Fibroblast of lung (primary cell): ENCODE results near the gene CRBN. TPM values are rescaled to one million over a fixed set of nuclear protein-coding genes. Genes with fewer than 3 reads are reported as not detected.

Experiments used
- DNase-seq, 2 donors: peaks; one replicate each; pipeline versions ENCODE4 v3.0.0 to v3.0.0-alpha.2; 2010; ENCODE audit warnings: low read depth in 2 of 2
- H2AFZ ChIP-seq: 2 replicates; pipeline ENCODE4 v1.5.1; 2012; ENCODE audit warnings: low read length, control low read depth, inconsistent platforms
- H3K27ac ChIP-seq: 2 replicates; pipeline ENCODE4 v1.5.1; 2011; ENCODE audit warnings: low read length, control low read depth; ENCODE audit not compliant: insufficient read depth
- H3K27me3 ChIP-seq: 2 replicates; pipeline ENCODE4 v1.5.1; 2011; ENCODE audit warnings: mild to moderate bottlenecking, low read length; ENCODE audit not compliant: control insufficient read depth, insufficient read depth
- H3K36me3 ChIP-seq: 2 replicates; pipeline ENCODE4 v1.5.1; 2011; ENCODE audit warnings: low read length; ENCODE audit not compliant: control insufficient read depth, insufficient read depth
- H3K4me1 ChIP-seq: 2 replicates; pipeline ENCODE4 v1.5.1; 2011; ENCODE audit warnings: low read length; ENCODE audit not compliant: control insufficient read depth, insufficient read depth; ENCODE audit errors: extremely low read depth
- H3K4me2 ChIP-seq: 2 replicates; pipeline ENCODE4 v1.5.1; 2011; ENCODE audit warnings: low read length, control low read depth; ENCODE audit not compliant: insufficient read depth; ENCODE audit errors: extremely low read depth
- H3K4me3 ChIP-seq, 4 experiments: fragments of 200-600 bp in 1 of 4; sonication (generic) in 1 of 4; replicated peaks in 1 of 4; 2 replicates each; pipeline ENCODE4 v1.5.1; 2011 to 2016; ENCODE audit warnings: low read length in 4 of 4, low read depth in 3 of 4, mild to moderate bottlenecking in 3 of 4, control low read depth in 2 of 4, inconsistent platforms in 1 of 4, mixed read lengths in 1 of 4; ENCODE audit not compliant: insufficient read depth in 1 of 4; ENCODE audit errors: control extremely low read depth in 1 of 4
- H3K79me2 ChIP-seq: 2 replicates; pipeline ENCODE4 v1.5.1; 2012; ENCODE audit warnings: mild to moderate bottlenecking, low read length, inconsistent platforms; ENCODE audit not compliant: control insufficient read depth, insufficient read depth
- H3K9ac ChIP-seq: 2 replicates; pipeline ENCODE4 v1.5.1; 2011; ENCODE audit warnings: mild to moderate bottlenecking, low read length, control low read depth; ENCODE audit not compliant: insufficient read depth
- H3K9me3 ChIP-seq: 2 replicates; pipeline ENCODE4 v1.5.1; 2012; ENCODE audit warnings: low read depth, low read length; ENCODE audit not compliant: control insufficient read depth, insufficient read depth
- H4K20me1 ChIP-seq: 2 replicates; pipeline ENCODE4 v1.5.1; 2011; ENCODE audit warnings: low read length; ENCODE audit not compliant: control insufficient read depth, insufficient read depth; ENCODE audit errors: extremely low read depth
- EZH2 ChIP-seq: IDR thresholded peaks from 2 replicates; pipeline ENCODE4 v1.5.1; 2012; ENCODE audit warnings: low read length, control low read depth, mild to moderate bottlenecking; ENCODE audit errors: missing control alignments
- polyA plus RNA-seq, 2 donors: library from polyadenylated mRNA; depleted of rRNA in 1 of 2; stranded (reverse) in 1 of 2; unstranded in 1 of 2; fragments of >200 nt; gene quantifications; 2 replicates each; pipeline ENCODE4 v1.2.1, GENCODE V29; 2011 to 2012; ENCODE audit warnings: missing spikeins in 1 of 2
- total RNA-seq: library from RNA; depleted of rRNA; stranded (reverse); fragments of >200 nt; gene quantifications from 2 replicates; pipeline ENCODE4 v1.2.1, GENCODE V29; 2014
- TF ChIP-seq, protein P1 (sequence below), 2 donors: IDR thresholded peaks in 1 of 2; conservative IDR thresholded peaks in 1 of 2; 1 replicate in 1 of 2; 2 replicates in 1 of 2; pipeline ENCODE4 v1.5.1; 2011 to 2012; ENCODE audit warnings: low read length in 2 of 2, control low read depth in 1 of 2, inconsistent platforms in 1 of 2, low read depth in 1 of 2, mild to moderate bottlenecking in 1 of 2

Gene CRBN
- total and polyA plus RNA-seq, 2 donors (not counting 1 experiment from before 2014, with no cell fraction given): 30.5 to 67.4 TPM

DNA sequence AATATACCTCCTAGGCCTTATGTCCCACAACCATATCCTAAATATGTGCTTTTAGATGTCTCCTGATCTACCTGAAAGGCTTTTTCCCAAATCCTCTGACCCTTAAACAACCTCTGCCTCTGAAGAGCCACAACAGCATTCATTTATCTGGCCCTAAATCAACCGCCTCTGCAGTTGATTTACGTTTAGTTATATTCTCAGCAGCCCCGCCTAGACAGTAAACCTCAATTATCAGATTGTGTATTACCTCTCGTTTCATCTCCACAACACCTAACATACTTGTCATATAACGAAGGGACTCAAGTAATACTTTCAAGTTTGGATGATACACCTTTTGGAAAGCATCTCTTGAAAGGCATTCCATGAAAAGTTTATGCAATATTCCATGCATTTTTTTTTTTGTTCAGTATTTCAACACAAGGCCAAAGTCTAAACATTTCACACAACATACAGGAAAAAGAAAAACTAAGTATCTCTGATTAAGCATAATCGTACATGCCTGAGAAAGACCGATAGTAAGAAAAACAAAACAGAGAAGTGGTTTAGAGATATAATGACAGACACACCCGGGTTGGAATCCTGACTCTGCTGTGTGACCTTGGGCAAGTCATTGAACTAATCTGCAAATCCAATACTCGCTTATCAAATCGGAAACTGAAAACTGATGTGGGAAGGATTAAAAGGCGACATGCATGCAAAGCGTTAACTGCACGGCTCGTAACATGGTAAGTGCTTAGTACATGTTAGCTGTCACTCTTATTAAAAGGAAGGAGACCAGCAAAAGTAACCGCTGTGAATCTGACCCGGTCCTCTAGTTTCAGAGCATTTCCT lies 778 bp downstream of the CRBN start:
- H2AFZ ChIP-seq: peak overlapping the region; percentile 87
- H4K20me1 ChIP-seq: no peaks in the 10 kb centered on the region
- peak overlapping the region; percentile 79 for H3K4me2 ChIP-seq
- TF ChIP-seq EZH2: no peak
- TF ChIP-seq, protein P1, sequence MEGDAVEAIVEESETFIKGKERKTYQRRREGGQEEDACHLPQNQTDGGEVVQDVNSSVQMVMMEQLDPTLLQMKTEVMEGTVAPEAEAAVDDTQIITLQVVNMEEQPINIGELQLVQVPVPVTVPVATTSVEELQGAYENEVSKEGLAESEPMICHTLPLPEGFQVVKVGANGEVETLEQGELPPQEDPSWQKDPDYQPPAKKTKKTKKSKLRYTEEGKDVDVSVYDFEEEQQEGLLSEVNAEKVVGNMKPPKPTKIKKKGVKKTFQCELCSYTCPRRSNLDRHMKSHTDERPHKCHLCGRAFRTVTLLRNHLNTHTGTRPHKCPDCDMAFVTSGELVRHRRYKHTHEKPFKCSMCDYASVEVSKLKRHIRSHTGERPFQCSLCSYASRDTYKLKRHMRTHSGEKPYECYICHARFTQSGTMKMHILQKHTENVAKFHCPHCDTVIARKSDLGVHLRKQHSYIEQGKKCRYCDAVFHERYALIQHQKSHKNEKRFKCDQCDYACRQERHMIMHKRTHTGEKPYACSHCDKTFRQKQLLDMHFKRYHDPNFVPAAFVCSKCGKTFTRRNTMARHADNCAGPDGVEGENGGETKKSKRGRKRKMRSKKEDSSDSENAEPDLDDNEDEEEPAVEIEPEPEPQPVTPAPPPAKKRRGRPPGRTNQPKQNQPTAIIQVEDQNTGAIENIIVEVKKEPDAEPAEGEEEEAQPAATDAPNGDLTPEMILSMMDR (conservative IDR thresholded peaks at IDR 0.05 in 1 of 2, IDR thresholded peaks at IDR 0.05 in 1 of 2; ENCODE audit: low read depth in 1 of 2, low read length in 2 of 2): no peak
- peak overlapping the region; percentile 79 to 97 (median 88) for H3K4me3 ChIP-seq
- peaks cover 29% of the 10 kb centered on the region for H3K79me2 ChIP-seq
- DNase-seq: no peak
- peaks cover 4% of the 10 kb centered on the region for H3K4me1 ChIP-seq
- H3K27me3 ChIP-seq: no peaks in the 10 kb centered on the region
- H3K9ac ChIP-seq: peak overlapping the region; percentile 90
- H3K27ac ChIP-seq: peak overlapping the region; percentile 64
- peaks cover 2% of the 10 kb centered on the region for H3K36me3 ChIP-seq
- H3K9me3 ChIP-seq: no peaks in the 10 kb centered on the region

DNA sequence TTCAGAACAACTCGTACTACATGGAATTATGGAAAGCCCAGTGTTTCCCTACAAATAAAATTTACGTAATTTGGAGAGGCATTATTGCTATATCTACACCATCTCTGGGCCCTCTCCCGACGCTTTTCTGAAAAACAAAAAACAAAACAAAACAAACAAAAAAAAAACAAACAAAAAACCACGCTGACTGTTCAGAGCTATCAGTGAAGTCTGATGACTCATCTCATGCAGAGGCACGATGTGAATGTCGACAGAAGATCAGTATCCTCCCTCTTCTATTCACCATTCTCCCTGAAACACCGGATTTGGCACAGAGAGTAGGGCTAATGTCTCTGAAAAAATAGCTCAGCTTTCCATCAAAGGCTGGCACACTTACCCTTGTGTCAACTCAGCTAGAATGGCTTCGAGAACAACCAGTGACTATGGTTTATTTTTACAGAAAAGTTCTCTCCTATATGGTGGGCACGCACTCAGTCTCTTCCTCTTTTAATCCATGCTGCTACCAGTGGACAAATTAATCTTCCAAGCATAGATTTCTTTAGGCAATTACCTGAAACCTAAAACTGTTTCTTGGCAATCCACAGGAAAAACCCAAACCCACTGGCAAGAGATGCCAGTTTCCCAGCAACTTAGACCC lies 1.5 kb downstream of the CRBN start:
- H3K9ac ChIP-seq: no peak overlapping the region
- H3K27me3 ChIP-seq: no peaks in the 10 kb centered on the region
- peaks cover 29% of the 10 kb centered on the region for H3K79me2 ChIP-seq
- H3K4me2 ChIP-seq: peak overlapping the region; percentile 79
- no peak overlapping the region for H2AFZ ChIP-seq
- no peaks in the 10 kb centered on the region for H3K9me3 ChIP-seq
- TF ChIP-seq, protein P1 (conservative IDR thresholded peaks at IDR 0.05 in 1 of 2, IDR thresholded peaks at IDR 0.05 in 1 of 2; ENCODE audit: low read depth in 1 of 2, low read length in 2 of 2): no peak
- peaks cover 4% of the 10 kb centered on the region for H3K4me1 ChIP-seq
- DNase-seq: peak in 1 of 2 donors; percentile 19
- no peak overlapping the region for H3K27ac ChIP-seq
- peaks cover 2% of the 10 kb centered on the region for H3K36me3 ChIP-seq
- H3K4me3 ChIP-seq: peak overlapping the region in 2 of 4 experiments; percentile 95 to 97
- no peaks in the 10 kb centered on the region for H4K20me1 ChIP-seq

DNA sequence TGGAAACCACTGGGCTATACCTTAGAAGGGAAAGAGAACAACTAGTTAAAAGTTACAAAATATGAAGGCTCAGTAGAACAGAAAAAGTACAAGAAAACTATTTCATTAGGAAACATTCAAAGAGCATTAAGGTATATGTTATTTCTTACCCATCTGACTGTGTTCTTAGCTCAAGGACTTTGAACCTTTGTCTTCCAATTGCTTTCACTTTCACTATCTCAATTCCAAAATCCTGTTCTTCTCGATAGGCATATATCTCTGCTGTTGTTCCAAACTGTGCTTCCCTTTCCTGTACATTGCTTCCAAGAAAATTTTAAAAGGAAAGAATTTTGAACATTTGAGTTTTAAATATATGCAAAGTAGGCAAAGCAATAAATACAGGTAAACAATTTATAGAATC lies 6.9 kb downstream of the CRBN start:
- no peak for DNase-seq
- Histone ChIP-seq H4K20me1 (no peaks in the 10 kb centered on the region), H3K4me1 (no peaks in the 10 kb centered on the region), H3K9me3 (no peaks in the 10 kb centered on the region), H2AFZ (no peak overlapping the region), H3K36me3 (peaks cover 2% of the 10 kb centered on the region), H3K27ac (no peak overlapping the region), H3K79me2 (peaks cover 10% of the 10 kb centered on the region), H3K27me3 (no peaks in the 10 kb centered on the region), H3K4me3 (no peak overlapping the region), H3K4me2 (no peak overlapping the region), H3K9ac (no peak overlapping the region)
- TF ChIP-seq EZH2: no peak
- TF ChIP-seq, protein P1 (conservative IDR thresholded peaks at IDR 0.05 in 1 of 2, IDR thresholded peaks at IDR 0.05 in 1 of 2; ENCODE audit: low read depth in 1 of 2, low read length in 2 of 2): no peak
